ENCODE data around the gene NUP43.
"Not testable (repeated sequence)": the region's sequence is repeated elsewhere in the genome, so short reads cannot be mapped to it uniquely, and the experiment has no call there.

Gene NUP43

GRCh38 chr6:149749082-149749593 is 2.8 kb upstream of the NUP43 start:
- not testable (repeated sequence) for H3K4me1 ChIP-seq (ENCODE audit: control insufficient read depth, insufficient read depth, low read length, poor library complexity, severe bottlenecking); H3K9me3 ChIP-seq (ENCODE audit: control insufficient read depth, low read length)
- WGBS, 2 experiments (ENCODE audit: insufficient coverage in 2 of 2): 0 to 1% methylated on average over 20 to 21 of the region's 38 CpGs
- Histone ChIP-seq H3K27ac (ENCODE audit: low read depth, low read length, severe bottlenecking) (peak overlapping the region; percentile 85), H3K36me3 (ENCODE audit: control insufficient read depth, insufficient read depth, low read length) (peaks cover 11% of the 10 kb centered on the region), H3K4me3 (ENCODE audit: extremely low read depth, insufficient read depth, low read length, poor library complexity, severe bottlenecking) (peak overlapping the region; percentile 97)

GRCh38 chr6:149745252-149745651 is 1.1 kb downstream of the NUP43 start:
- not testable (repeated sequence) for H3K9me3 ChIP-seq (ENCODE audit: control insufficient read depth, low read length); H3K27ac ChIP-seq (ENCODE audit: low read depth, low read length, severe bottlenecking); H3K4me1 ChIP-seq (ENCODE audit: control insufficient read depth, insufficient read depth, low read length, poor library complexity, severe bottlenecking)
- 92 to 96% methylated on average over 6 of the region's 10 CpGs for WGBS, 2 experiments (ENCODE audit: insufficient coverage in 2 of 2)
- Histone ChIP-seq H3K4me3 (ENCODE audit: extremely low read depth, insufficient read depth, low read length, poor library complexity, severe bottlenecking) (peak overlapping the region; percentile 83), H3K36me3 (ENCODE audit: control insufficient read depth, insufficient read depth, low read length) (peaks cover 35% of the 10 kb centered on the region)

GRCh38 chr6:149734915-149735314 is 11.4 kb downstream of the NUP43 start:
- no peak overlapping the region for H3K27ac ChIP-seq (ENCODE audit: low read depth, low read length, severe bottlenecking)
- no peaks in the 10 kb centered on the region for H3K4me1 ChIP-seq (ENCODE audit: control insufficient read depth, insufficient read depth, low read length, poor library complexity, severe bottlenecking)
- H3K9me3 ChIP-seq (ENCODE audit: control insufficient read depth, low read length): no peaks in the 10 kb centered on the region
- H3K36me3 ChIP-seq (ENCODE audit: control insufficient read depth, insufficient read depth, low read length): peaks cover 91% of the 10 kb centered on the region
- no peak overlapping the region for H3K4me3 ChIP-seq (ENCODE audit: extremely low read depth, insufficient read depth, low read length, poor library complexity, severe bottlenecking)
- no CpG with 5 or more reads among the region's 1 CpG for WGBS, 2 experiments (ENCODE audit: insufficient coverage in 2 of 2)

- H3K36me3 ChIP-seq (ENCODE audit: control insufficient read depth, insufficient read depth, low read length): peaks cover 90% of the 10 kb centered on the region
- no peak overlapping the region for H3K27ac ChIP-seq (ENCODE audit: low read depth, low read length, severe bottlenecking)
- 95 to 100% methylated on average over 1 to 2 of the region's 2 CpGs for WGBS, 2 experiments (ENCODE audit: insufficient coverage in 2 of 2)
Observed at GRCh38 chr6:149733089-149733720, 13.1 kb downstream of the NUP43 start.

GRCh38 chr6:149729824-149730223 is 16.5 kb downstream of the NUP43 start:
- Histone ChIP-seq H3K4me1 (ENCODE audit: control insufficient read depth, insufficient read depth, low read length, poor library complexity, severe bottlenecking) (no peaks in the 10 kb centered on the region), H3K27ac (ENCODE audit: low read depth, low read length, severe bottlenecking) (no peak overlapping the region), H3K9me3 (ENCODE audit: control insufficient read depth, low read length) (no peaks in the 10 kb centered on the region), H3K36me3 (ENCODE audit: control insufficient read depth, insufficient read depth, low read length) (peaks cover 83% of the 10 kb centered on the region), H3K4me3 (ENCODE audit: extremely low read depth, insufficient read depth, low read length, poor library complexity, severe bottlenecking) (no peak overlapping the region)
- WGBS, 2 experiments (ENCODE audit: insufficient coverage in 2 of 2): 95 to 96% methylated on average over 4 to 6 of the region's 8 CpGs

More at GRCh38 chr6:149733089-149733720, 13.1 kb downstream of the NUP43 start:
- H3K9me3 ChIP-seq (ENCODE audit: control insufficient read depth, low read length): no peaks in the 10 kb centered on the region
- H3K4me1 ChIP-seq (ENCODE audit: control insufficient read depth, insufficient read depth, low read length, poor library complexity, severe bottlenecking): no peaks in the 10 kb centered on the region
- H3K4me3 ChIP-seq (ENCODE audit: extremely low read depth, insufficient read depth, low read length, poor library complexity, severe bottlenecking): no peak overlapping the region

GRCh38 chr6:149728499-149729234 is 17.7 kb downstream of the NUP43 start:
- Histone ChIP-seq H3K9me3 (ENCODE audit: control insufficient read depth, low read length) (no peaks in the 10 kb centered on the region), H3K4me1 (ENCODE audit: control insufficient read depth, insufficient read depth, low read length, poor library complexity, severe bottlenecking) (peaks cover 2% of the 10 kb centered on the region), H3K36me3 (ENCODE audit: control insufficient read depth, insufficient read depth, low read length) (peaks cover 80% of the 10 kb centered on the region), H3K4me3 (ENCODE audit: extremely low read depth, insufficient read depth, low read length, poor library complexity, severe bottlenecking) (no peak overlapping the region), H3K27ac (ENCODE audit: low read depth, low read length, severe bottlenecking) (no peak overlapping the region)
- WGBS, 2 experiments (ENCODE audit: insufficient coverage in 2 of 2): 63 to 79% methylated on average over 3 to 5 of the region's 5 CpGs

- peaks cover 2% of the 10 kb centered on the region for H3K4me1 ChIP-seq (ENCODE audit: control insufficient read depth, insufficient read depth, low read length, poor library complexity, severe bottlenecking)
- no peak overlapping the region for H3K4me3 ChIP-seq (ENCODE audit: extremely low read depth, insufficient read depth, low read length, poor library complexity, severe bottlenecking)
- H3K9me3 ChIP-seq (ENCODE audit: control insufficient read depth, low read length): no peaks in the 10 kb centered on the region
- WGBS, 2 experiments (ENCODE audit: insufficient coverage in 2 of 2): 80 to 84% methylated on average over 1 to 3 of the region's 4 CpGs
- no peak overlapping the region for H3K27ac ChIP-seq (ENCODE audit: low read depth, low read length, severe bottlenecking)
- H3K36me3 ChIP-seq (ENCODE audit: control insufficient read depth, insufficient read depth, low read length): peaks cover 74% of the 10 kb centered on the region
Observed at GRCh38 chr6:149727793-149728498, 18.4 kb downstream of the NUP43 start.

- Histone ChIP-seq H3K36me3 (ENCODE audit: control insufficient read depth, insufficient read depth, low read length) (peaks cover 60% of the 10 kb centered on the region), H3K27ac (ENCODE audit: low read depth, low read length, severe bottlenecking) (no peak overlapping the region), H3K4me1 (ENCODE audit: control insufficient read depth, insufficient read depth, low read length, poor library complexity, severe bottlenecking) (peaks cover 2% of the 10 kb centered on the region), H3K9me3 (ENCODE audit: control insufficient read depth, low read length) (no peaks in the 10 kb centered on the region), H3K4me3 (ENCODE audit: extremely low read depth, insufficient read depth, low read length, poor library complexity, severe bottlenecking) (no peak overlapping the region)
- 100% methylated on average over 1 to 3 of the region's 3 CpGs for WGBS, 2 experiments (ENCODE audit: insufficient coverage in 2 of 2)
Observed at GRCh38 chr6:149725785-149726184, 20.5 kb downstream of the NUP43 start.

- Histone ChIP-seq H3K9me3 (ENCODE audit: control insufficient read depth, low read length) (no peaks in the 10 kb centered on the region), H3K4me1 (ENCODE audit: control insufficient read depth, insufficient read depth, low read length, poor library complexity, severe bottlenecking) (peaks cover 2% of the 10 kb centered on the region), H3K4me3 (ENCODE audit: extremely low read depth, insufficient read depth, low read length, poor library complexity, severe bottlenecking) (no peak overlapping the region), H3K27ac (ENCODE audit: low read depth, low read length, severe bottlenecking) (no peak overlapping the region), H3K36me3 (ENCODE audit: control insufficient read depth, insufficient read depth, low read length) (peaks cover 48% of the 10 kb centered on the region)
- WGBS, 2 experiments (ENCODE audit: insufficient coverage in 2 of 2): 85 to 91% methylated on average over 8 to 9 of the region's 10 CpGs
Observed at GRCh38 chr6:149723771-149724417, 22.4 kb downstream of the NUP43 start.

- Histone ChIP-seq H3K27ac (ENCODE audit: low read depth, low read length, severe bottlenecking) (no peak overlapping the region), H3K4me1 (ENCODE audit: control insufficient read depth, insufficient read depth, low read length, poor library complexity, severe bottlenecking) (peaks cover 2% of the 10 kb centered on the region), H3K9me3 (ENCODE audit: control insufficient read depth, low read length) (no peaks in the 10 kb centered on the region), H3K4me3 (ENCODE audit: extremely low read depth, insufficient read depth, low read length, poor library complexity, severe bottlenecking) (no peak overlapping the region), H3K36me3 (ENCODE audit: control insufficient read depth, insufficient read depth, low read length) (peaks cover 42% of the 10 kb centered on the region)
- WGBS, 2 experiments (ENCODE audit: insufficient coverage in 2 of 2): 100% methylated on average over 2 of the region's 4 CpGs; no CpG with 5 or more reads in 1 of the 2 experiments
Observed at GRCh38 chr6:149723262-149723661, 23.1 kb downstream of the NUP43 start.
